Measurements from ENCODE around the gene MYH16.
"Not testable (repeated sequence)": the region's sequence is repeated elsewhere in the genome, so short reads cannot be mapped to it uniquely, and the experiment has no call there.

Gene MYH16

GRCh38 chr7:99272476-99273045 is at the start of gene MYH16:
TSS of gene MYH16 (plus strand) at chr7:99272839.
- DNase-seq, result no peak

GRCh38 chr7:99224263-99224898 is 48.3 kb upstream of the MYH16 start:
- DNase-seq, result not testable (repeated sequence)

- no peak for DNase-seq
These were observed 47.8 kb upstream of the MYH16 start for GRCh38 chr7:99224899-99225265.

- DNase-seq, result no peak
These were observed 43.4 kb upstream of the MYH16 start for GRCh38 chr7:99229234-99229633.

DNA sequence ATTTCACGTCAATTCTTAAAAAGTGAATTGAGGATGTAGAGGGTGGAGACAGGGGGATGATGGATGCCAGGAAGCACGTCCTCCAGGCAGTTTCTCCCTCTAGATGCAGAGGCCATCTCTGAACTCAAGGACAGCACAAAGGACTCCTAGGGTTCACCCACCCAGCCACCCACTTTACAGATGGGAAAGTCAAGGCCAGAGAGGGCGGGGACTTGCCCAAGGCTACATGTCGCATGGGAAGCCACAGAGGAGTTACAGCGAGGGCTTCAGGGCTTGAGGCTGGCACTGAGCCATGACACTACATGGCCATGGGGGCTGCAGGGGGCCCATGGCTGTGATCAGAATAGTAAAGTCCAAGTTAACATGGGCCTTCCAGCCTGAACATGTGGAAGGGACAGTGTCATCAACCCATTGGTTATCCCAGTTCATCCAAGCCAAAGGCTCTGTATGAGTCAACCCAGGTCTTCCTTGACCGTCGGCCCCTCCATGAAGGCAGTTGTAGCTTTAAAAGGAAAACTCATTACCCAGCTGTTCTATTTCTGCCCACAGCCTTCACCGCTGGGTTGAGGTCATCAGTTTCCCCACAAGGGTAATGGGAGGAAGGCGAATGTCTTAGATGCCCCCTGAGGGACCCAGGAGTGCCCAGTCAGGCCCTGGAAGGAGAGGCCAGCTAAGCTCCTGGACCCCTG is 40.4 kb upstream of the MYH16 start:
- no peak for DNase-seq

- not testable (repeated sequence) for DNase-seq
These were observed 39.7 kb upstream of the MYH16 start for GRCh38 chr7:99232955-99233354.

- no peak for DNase-seq
These were observed 38.5 kb upstream of the MYH16 start for GRCh38 chr7:99234185-99234584.

DNA sequence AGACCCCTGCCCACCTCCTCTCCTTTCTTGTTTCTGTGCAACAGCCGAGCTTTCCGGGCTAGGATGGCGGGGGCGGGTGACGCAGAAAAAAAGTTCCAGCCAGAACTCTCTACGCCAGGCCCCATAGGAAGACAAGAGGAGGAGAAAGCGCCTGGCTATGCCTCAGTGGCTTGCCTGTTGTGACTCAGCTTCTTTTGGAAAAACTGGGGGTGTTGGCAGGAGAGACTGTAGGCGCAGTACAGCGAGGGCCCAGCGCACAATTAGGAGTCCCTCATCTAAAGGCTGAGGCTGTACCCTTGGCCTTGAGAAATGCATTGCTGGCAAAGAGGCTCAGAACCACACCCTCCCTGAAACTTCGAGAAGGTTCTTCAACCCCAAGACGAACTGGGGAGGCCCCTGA is 36.7 kb upstream of the MYH16 start:
- no peak for DNase-seq

GRCh38 chr7:99237876-99238275 is 34.8 kb upstream of the MYH16 start:
- DNase-seq, result not testable (repeated sequence)

- no peak for DNase-seq
These were observed 33.9 kb upstream of the MYH16 start for GRCh38 chr7:99238558-99239341.

GRCh38 chr7:99242682-99243081 is 30.0 kb upstream of the MYH16 start:
- DNase-seq, result no peak

DNA sequence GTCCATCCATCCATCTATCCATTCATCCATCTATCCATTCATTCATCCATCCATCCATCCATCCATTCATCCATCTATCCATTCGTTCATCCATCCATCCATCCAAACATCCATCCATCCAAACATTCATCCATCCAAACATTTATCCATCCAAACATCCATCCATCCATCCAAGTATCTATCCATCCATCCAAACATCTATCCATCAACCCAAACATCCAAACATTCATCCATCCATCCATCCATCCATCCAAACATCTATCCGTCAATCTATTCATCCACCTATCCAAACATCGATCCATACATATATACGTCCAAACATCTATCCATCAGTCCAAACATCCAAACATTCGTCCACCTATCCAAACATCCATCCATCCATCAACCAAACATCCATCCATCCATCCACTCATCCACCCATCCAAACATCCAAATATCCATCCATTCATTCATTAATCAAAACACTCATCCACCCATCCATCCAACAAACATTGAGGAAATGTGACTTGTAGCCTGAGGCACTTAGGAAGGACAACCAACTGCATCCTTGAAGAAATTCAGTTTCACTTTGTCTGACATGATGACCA is 28.8 kb upstream of the MYH16 start:
- no peak for DNase-seq

GRCh38 chr7:99244939-99245338 is 27.7 kb upstream of the MYH16 start:
- DNase-seq, result no peak

DNA sequence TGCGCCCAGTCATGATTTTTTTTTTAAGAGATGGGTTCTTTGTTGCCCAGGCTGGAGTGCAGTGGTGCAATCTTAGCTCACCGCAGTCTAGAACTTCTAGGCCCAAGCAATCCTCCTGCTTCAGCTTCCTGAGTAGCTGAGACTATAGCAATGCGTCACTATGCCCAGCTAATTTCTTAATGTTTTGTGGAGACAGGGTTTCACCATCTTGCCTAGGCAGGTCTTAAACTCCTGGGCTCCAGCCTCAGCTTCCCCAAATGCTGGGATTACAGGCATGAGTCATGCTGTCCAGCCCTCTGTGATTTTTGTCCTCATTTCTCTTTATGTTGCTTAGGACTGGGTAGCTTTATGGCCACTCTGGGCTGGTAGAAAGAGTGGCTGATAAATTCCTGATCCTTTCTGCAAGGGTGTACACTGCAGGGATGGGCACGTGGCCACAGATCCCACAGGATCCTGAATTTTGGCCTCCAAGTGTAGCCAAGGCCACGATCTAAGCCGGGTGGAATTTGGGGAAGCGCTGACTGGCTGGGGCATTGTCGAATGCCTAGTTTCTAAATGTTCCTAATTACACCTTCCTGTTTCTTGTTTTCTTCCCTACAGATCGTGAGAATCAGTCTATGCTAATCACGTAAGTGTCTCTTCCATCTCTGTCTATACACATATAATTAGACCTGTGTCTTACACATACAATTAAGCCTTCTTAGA is 24.1 kb upstream of the MYH16 start:
- DNase-seq, result no peak

DNA sequence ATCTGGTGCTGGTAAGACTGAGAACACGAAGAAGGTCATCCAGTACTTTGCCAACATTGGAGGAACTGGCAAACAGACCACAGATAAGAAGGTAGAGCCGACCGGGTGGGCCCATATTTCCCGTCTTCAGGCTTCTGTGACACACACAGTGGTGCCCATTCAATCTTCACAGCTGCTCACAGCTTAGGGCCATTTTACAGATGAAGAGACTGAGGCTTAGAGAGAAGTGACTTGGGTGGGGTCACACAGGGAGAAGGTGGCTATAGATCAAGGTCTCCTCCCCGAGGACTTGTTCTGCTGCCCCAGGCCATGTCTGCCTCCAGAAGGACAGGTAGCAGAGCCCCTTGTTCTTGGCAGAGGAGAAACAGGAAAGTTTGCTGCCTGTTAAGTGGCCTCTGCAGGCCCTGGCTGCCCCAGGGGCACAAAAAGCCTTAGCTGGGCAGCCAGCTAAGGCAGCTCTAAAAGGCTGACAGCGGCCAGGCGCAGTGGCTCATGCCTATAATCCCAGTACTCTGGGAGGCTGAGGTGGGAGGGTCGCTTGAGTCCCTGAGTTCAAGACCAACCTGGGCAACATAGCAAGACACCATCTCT is 22.6 kb upstream of the MYH16 start:
- DNase-seq, result no peak

DNA sequence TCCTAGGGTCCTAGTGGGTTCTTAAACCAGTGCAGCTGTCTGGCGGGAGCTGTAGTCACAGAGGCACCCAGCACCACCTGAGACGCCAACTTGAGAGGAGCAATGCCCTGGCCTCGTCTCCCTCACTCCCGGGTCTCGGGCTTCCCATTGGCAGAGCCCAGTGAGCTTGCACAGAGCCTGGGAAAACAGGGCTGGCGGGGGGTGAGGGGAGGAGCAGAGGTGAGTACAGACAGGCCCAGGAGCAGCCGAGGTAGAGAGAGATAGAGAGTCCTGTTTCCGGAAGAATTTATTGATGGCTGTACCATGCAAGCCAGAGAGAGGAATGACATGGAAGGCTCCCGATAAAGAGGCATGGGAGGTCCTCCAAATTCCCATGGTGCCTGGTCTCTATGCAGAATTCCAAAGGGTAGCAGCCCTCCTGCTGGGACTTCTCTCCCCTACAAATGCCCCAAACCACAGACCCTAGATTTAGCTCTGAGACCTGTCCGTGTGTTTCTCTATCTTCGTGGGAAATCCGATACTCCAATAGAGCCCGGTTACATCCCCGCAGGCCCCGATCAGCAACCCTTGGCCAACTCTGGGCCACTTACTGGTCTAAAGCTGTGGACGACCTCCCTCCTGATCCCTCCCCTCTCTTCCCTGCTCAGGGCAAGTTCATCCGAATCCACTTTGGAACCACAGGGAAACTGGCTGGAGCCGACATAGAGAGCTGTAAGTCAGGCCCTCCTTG is 20.3 kb upstream of the MYH16 start:
- DNase-seq, result no peak

DNA sequence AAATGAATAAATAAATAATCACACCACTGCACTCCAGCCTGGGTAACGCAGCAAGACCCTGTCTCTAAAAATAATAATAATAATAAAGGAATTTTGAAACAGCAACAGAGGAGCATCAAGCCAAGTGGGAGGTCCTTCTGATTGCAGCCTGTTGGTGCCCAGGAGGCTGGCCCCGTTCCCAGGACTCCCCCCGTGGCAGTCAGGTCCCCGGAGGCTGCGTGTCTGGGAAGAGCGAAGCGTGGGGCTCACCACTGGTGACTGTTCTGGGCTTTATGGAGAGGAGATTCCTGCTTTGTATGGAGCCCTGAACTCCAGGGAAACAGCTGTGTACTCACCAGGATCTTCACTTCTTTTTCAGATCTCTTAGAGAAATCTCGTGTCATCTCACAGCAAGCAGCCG is 19.3 kb upstream of the MYH16 start:
- no peak for DNase-seq

- DNase-seq, result no peak
These were observed 18.2 kb upstream of the MYH16 start for GRCh38 chr7:99254390-99254789.

- no peak for DNase-seq
These were observed 17.2 kb upstream of the MYH16 start for GRCh38 chr7:99255463-99255862.

DNA sequence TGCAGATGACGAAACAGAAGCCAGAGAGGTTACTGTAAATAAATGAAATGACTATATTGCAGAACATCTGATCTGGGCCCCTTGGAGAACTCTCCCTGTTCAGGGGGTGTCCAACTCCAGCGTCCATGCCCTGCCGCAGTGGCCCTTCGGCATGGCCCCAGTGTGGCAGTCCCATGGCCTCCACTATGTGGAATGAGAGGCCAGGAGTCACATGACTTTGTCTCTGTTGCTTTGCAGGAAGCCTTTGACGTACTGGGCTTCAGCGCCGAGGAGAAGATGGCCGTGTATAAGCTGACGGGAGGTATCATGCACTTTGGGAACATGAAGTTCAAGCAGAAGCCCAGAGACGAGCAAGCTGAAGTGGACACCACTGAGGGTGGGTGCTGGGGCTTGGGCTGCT is 15.6 kb upstream of the MYH16 start:
- DNase-seq, result no peak

DNA sequence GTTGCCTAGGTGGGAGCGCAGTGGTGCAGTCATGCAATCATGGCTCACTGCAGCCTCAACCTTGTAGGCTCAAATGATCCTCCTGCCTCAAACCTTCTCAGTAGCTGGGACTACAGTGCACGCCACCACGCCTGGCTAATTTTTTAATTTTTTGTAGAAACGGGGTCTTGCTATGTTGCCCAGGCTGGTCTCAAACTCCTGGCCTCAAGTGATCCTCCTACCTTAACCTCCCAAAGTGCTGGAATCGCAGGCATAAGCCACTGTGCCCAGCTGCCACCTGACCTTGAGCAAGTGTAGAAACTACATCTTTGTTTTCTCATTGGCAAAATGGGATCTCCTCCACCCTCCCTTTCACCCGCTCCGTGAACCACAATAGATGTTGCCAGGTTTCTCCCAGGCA is 15.0 kb upstream of the MYH16 start:
- DNase-seq, result no peak

GRCh38 chr7:99258501-99258900 is 14.1 kb upstream of the MYH16 start:
- DNase-seq, result no peak

Measured in DMS 273 treated with DMSO at 0.1 percent for 48 hours (cell line).